CD14-positive monocyte (primary cell): ENCODE data around the gene PIWIL4. TPM values are rescaled to one million over a fixed set of nuclear protein-coding genes. Genes with fewer than 3 reads are reported as not detected.

Experiments
- DNase-seq, 3 donors: peaks; one replicate each; pipeline ENCODE4 v3.0.0-alpha.2; 2011 to 2022
- H2AFZ ChIP-seq: 2 replicates; pipeline ENCODE4 v1.6.0; 2012; ENCODE audit warnings: mild to moderate bottlenecking, low read depth, low read length, inconsistent platforms; ENCODE audit not compliant: insufficient read depth, poor library complexity, severe bottlenecking
- H3K27ac ChIP-seq, 2 donors: 1 replicate in 1 of 2; 2 replicates in 1 of 2; pipeline ENCODE4 v1.5.1; 2012 to 2013; ENCODE audit warnings: low read length in 2 of 2, control low read depth in 1 of 2, inconsistent platforms in 1 of 2, low read depth in 1 of 2, mild to moderate bottlenecking in 1 of 2
- H3K27me3 ChIP-seq, 2 donors: one replicate each; pipeline versions ENCODE4 v1.6.0 to v1.6.1; 2011 to 2013; ENCODE audit warnings: low read length in 2 of 2; ENCODE audit not compliant: control insufficient read depth in 2 of 2, insufficient read depth in 2 of 2
- H3K36me3 ChIP-seq, 2 donors: replicated peaks in 1 of 2; 1 replicate in 1 of 2; 2 replicates in 1 of 2; pipeline versions ENCODE4 v1.5.1 to v1.6.1; 2012 to 2013; ENCODE audit warnings: low read length in 2 of 2, control low read depth in 1 of 2, inconsistent platforms in 1 of 2, mild to moderate bottlenecking in 1 of 2; ENCODE audit not compliant: insufficient read depth in 2 of 2, control insufficient read depth in 1 of 2
- H3K4me1 ChIP-seq, 2 donors: 1 replicate in 1 of 2; 2 replicates in 1 of 2; pipeline versions ENCODE4 v1.5.1 to v1.6.1; 2012 to 2013; ENCODE audit warnings: low read length in 2 of 2, control low read depth in 1 of 2, inconsistent platforms in 1 of 2, mild to moderate bottlenecking in 1 of 2, moderate library complexity in 1 of 2; ENCODE audit not compliant: insufficient read depth in 2 of 2, control insufficient read depth in 1 of 2
- H3K4me2 ChIP-seq: replicated peaks from 2 replicates; pipeline ENCODE3; 2012; ENCODE audit warnings: low read length, moderate library complexity, mild to moderate bottlenecking; ENCODE audit not compliant: poor library complexity, severe bottlenecking; ENCODE audit errors: extremely low read depth
- H3K4me3 ChIP-seq, 3 experiments: fragments of 200-600 bp in 1 of 3; sonication (generic) in 1 of 3; replicated peaks in 1 of 3; 1 replicate in 2 of 3; 2 replicates in 1 of 3; pipeline ENCODE4 v1.5.1; 2011 to 2013; ENCODE audit warnings: low read length in 3 of 3, mild to moderate bottlenecking in 3 of 3, control low read depth in 2 of 3, low read depth in 2 of 3, inconsistent platforms in 1 of 3, moderate library complexity in 1 of 3
- H3K79me2 ChIP-seq: 2 replicates; pipeline ENCODE4 v1.6.0; 2012; ENCODE audit warnings: mild to moderate bottlenecking, control low read depth, inconsistent platforms, low read length, moderate library complexity; ENCODE audit not compliant: insufficient read depth
- H3K9ac ChIP-seq: 2 replicates; pipeline ENCODE4 v1.6.0; 2017; ENCODE audit warnings: low read length, mild to moderate bottlenecking; ENCODE audit not compliant: insufficient read depth, poor library complexity, severe bottlenecking
- H3K9me3 ChIP-seq, 2 donors: replicated peaks in 1 of 2; 1 replicate in 1 of 2; 2 replicates in 1 of 2; pipeline versions ENCODE4 v1.5.1 to v1.6.1; 2012 to 2013; ENCODE audit warnings: low read length in 2 of 2, control low read depth in 1 of 2; ENCODE audit not compliant: control insufficient read depth in 1 of 2, insufficient read depth in 1 of 2
- H4K20me1 ChIP-seq: 2 replicates; pipeline ENCODE4 v1.6.0; 2012; ENCODE audit warnings: mild to moderate bottlenecking, low read length, control low read depth, moderate library complexity; ENCODE audit not compliant: insufficient read depth
- H3K27ac Mint-ChIP-seq, 7 donors: one replicate each; pipeline ENCODE4 v1.8.0; 2020; ENCODE audit warnings: mild to moderate bottlenecking in 7 of 7, mixed read lengths in 7 of 7, moderate library complexity in 6 of 7, inconsistent platforms in 2 of 7
- H3K27me3 Mint-ChIP-seq, 3 donors: one replicate each; pipeline ENCODE4 v1.8.0; 2021 to 2022; ENCODE audit warnings: low read depth in 3 of 3, mild to moderate bottlenecking in 3 of 3, mixed read lengths in 3 of 3, moderate library complexity in 3 of 3, inconsistent platforms in 1 of 3
- H3K36me3 Mint-ChIP-seq, 2 donors: one replicate each; pipeline ENCODE4 v1.8.0; 2020; ENCODE audit warnings: mixed read lengths in 2 of 2, inconsistent platforms in 1 of 2, mild to moderate bottlenecking in 1 of 2
- H3K4me1 Mint-ChIP-seq: one replicate; pipeline ENCODE4 v1.8.0; 2020; ENCODE audit warnings: mild to moderate bottlenecking, mixed read lengths
- H3K4me3 Mint-ChIP-seq, 2 donors: one replicate each; pipeline ENCODE4 v1.8.0; 2020; ENCODE audit warnings: mild to moderate bottlenecking in 2 of 2, mixed read lengths in 2 of 2, moderate library complexity in 1 of 2
- H3K9me3 Mint-ChIP-seq, 7 donors: one replicate each; pipeline ENCODE4 v1.8.0; 2020 to 2022; ENCODE audit warnings: mixed read lengths in 7 of 7, mild to moderate bottlenecking in 6 of 7, moderate library complexity in 6 of 7, inconsistent platforms in 2 of 7
- WGBS: methylation state at CpG from one replicate; pipeline ENCODE4 v1.1.5; 2013; ENCODE audit warnings: missing lambda C conversion rate; ENCODE audit not compliant: insufficient coverage; 5-methylcytosine and 5-hydroxymethylcytosine counted together
- intact Hi-C, 2 donors: fragments of 100-400 bp; cut with micrococcal nuclease; formaldehyde crosslinking; loops; one replicate each; pipeline versions ENCODE4 v1.15.0 to v1.15.1; 2023
- polyA plus RNA-seq, 3 donors: library from polyadenylated mRNA; depleted of rRNA in 1 of 3; unstranded in 2 of 3; stranded (reverse) in 1 of 3; fragments of 300-500 nt in 2 of 3; fragments of >200 nt in 1 of 3; fragmentation: Illumina TruSeq in 2 of 3; gene quantifications; 1 replicate in 2 of 3; 2 replicates in 1 of 3; pipeline ENCODE4 v1.2.3, GENCODE V29; 2012 to 2021
- TF ChIP-seq, protein P1 (sequence below): fragments of 200-600 bp; IDR thresholded peaks from one replicate; pipeline ENCODE4 v1.8.0; 2022; ENCODE audit warnings: antibody characterized with exemption, mild to moderate bottlenecking

PIWIL4 gene
- polyA plus RNA-seq, 3 donors = 0.98 to 14.2 (median 1.1) TPM

DNA sequence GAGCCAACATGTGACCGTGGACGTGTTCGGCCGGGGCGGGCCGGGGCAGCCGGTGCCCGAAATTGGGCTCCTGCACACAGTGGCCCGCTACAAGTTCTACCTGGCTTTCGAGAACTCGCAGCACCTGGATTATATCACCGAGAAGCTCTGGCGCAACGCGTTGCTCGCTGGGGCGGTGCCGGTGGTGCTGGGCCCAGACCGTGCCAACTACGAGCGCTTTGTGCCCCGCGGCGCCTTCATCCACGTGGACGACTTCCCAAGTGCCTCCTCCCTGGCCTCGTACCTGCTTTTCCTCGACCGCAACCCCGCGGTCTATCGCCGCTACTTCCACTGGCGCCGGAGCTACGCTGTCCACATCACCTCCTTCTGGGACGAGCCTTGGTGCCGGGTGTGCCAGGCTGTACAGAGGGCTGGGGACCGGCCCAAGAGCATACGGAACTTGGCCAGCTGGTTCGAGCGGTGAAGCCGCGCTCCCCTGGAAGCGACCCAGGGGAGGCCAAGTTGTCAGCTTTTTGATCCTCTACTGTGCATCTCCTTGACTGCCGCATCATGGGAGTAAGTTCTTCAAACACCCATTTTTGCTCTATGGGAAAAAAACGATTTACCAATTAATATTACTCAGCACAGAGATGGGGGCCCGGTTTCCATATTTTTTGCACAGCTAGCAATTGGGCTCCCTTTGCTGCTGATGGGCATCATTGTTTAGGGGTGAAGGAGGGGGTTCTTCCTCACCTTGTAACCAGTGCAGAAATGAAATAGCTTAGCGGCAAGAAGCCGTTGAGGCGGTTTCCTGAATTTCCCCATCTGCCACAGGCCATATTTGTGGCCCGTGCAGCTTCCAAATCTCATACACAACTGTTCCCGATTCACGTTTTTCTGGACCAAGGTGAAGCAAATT is 21.7 kb upstream of the PIWIL4 start:
- intact Hi-C loops = loop anchor here (2.0 to 5.0 kb wide), 2 partner anchors 29 to 37 kb away; no protein-coding TSS in a partner anchor
- Histone ChIP-seq H4K20me1 (peaks cover 31% of the 10 kb centered on the region), H3K4me3 (peak overlapping the region; percentile 75 to 91 (median 91)), H3K4me2 (peak overlapping the region; percentile 93), H3K9me3 (no peaks in the 10 kb centered on the region), H3K79me2 (peaks cover 97% of the 10 kb centered on the region), H2AFZ (peak overlapping the region; percentile 88), H3K27me3 (no peaks in the 10 kb centered on the region), H3K36me3 (no peaks in the 10 kb centered on the region), H3K27ac (peak overlapping the region; percentile 96 to 99), H3K9ac (peak overlapping the region; percentile 93), H3K4me1 (peaks cover 63% of the 10 kb centered on the region in 2 donors)
- H3K4me1 Mint-ChIP-seq = peaks cover 63% of the 10 kb centered on the region
- peaks cover 8% of the 10 kb centered on the region in 2 donors for H3K36me3 Mint-ChIP-seq
- peak overlapping the region; percentile 92 to 97 (median 94) for H3K27ac Mint-ChIP-seq
- H3K27me3 Mint-ChIP-seq = peaks cover 0 to 2% (median 0%) of the 10 kb centered on the region in 3 donors
- H3K9me3 Mint-ChIP-seq = peaks cover 0 to 2% (median 0%) of the 10 kb centered on the region in 7 donors
- TF ChIP-seq, protein P1, sequence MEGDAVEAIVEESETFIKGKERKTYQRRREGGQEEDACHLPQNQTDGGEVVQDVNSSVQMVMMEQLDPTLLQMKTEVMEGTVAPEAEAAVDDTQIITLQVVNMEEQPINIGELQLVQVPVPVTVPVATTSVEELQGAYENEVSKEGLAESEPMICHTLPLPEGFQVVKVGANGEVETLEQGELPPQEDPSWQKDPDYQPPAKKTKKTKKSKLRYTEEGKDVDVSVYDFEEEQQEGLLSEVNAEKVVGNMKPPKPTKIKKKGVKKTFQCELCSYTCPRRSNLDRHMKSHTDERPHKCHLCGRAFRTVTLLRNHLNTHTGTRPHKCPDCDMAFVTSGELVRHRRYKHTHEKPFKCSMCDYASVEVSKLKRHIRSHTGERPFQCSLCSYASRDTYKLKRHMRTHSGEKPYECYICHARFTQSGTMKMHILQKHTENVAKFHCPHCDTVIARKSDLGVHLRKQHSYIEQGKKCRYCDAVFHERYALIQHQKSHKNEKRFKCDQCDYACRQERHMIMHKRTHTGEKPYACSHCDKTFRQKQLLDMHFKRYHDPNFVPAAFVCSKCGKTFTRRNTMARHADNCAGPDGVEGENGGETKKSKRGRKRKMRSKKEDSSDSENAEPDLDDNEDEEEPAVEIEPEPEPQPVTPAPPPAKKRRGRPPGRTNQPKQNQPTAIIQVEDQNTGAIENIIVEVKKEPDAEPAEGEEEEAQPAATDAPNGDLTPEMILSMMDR = no peak
- WGBS = 14% methylated on average over 40 of the region's 54 CpGs
- peak; percentile 28 to 39 (median 38) for DNase-seq
- peak overlapping the region; percentile 99 to 100 for H3K4me3 Mint-ChIP-seq

DNA sequence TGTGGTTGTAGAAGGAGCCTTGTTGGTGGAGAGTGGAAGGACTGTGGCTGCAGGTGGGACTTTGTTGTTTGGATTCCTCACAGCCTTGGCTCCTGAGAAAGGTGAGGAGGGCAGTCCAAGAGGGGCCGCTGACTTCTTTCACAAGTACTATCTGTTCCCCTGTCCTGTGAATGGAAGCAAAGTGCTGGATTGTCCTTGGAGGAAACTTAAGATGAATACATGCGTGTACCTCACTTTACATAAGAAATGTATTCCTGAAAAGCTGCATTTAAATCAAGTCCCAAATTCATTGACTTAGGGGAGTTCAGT is 21.1 kb upstream of the PIWIL4 start:
- peaks cover 97% of the 10 kb centered on the region for H3K79me2 ChIP-seq
- H3K27ac ChIP-seq = peak overlapping the region; percentile 96 to 99
- peak overlapping the region; percentile 75 to 91 (median 91) for H3K4me3 ChIP-seq
- Mint-ChIP-seq H3K4me3 (peak overlapping the region; percentile 99 to 100), H3K27ac (peak overlapping the region; percentile 92 to 97 (median 94)), H3K36me3 (peaks cover 8% of the 10 kb centered on the region in 2 donors), H3K4me1 (peaks cover 65% of the 10 kb centered on the region), H3K9me3 (peaks cover 0 to 2% (median 0%) of the 10 kb centered on the region in 7 donors), H3K27me3 (peaks cover 0 to 2% (median 0%) of the 10 kb centered on the region in 3 donors)
- peaks cover 31% of the 10 kb centered on the region for H4K20me1 ChIP-seq
- no peak for DNase-seq
- no peaks in the 10 kb centered on the region for H3K36me3 ChIP-seq
- WGBS = no CpG with 5 or more reads among the region's 2 CpGs
- peaks cover 69% of the 10 kb centered on the region in 2 donors for H3K4me1 ChIP-seq
- H3K9me3 ChIP-seq = no peaks in the 10 kb centered on the region
- intact Hi-C loops = loop anchor here in 1 of 2 donors (5.0 kb wide), 1 partner anchor 36 kb away; no protein-coding TSS in a partner anchor
- H3K9ac ChIP-seq = peak overlapping the region; percentile 93
- H2AFZ ChIP-seq = peak overlapping the region; percentile 88
- TF ChIP-seq, protein P1 = no peak
- H3K27me3 ChIP-seq = no peaks in the 10 kb centered on the region
- H3K4me2 ChIP-seq = peak overlapping the region; percentile 93
